ENCODE results near the gene EZR.

Gene EZR

DNA sequence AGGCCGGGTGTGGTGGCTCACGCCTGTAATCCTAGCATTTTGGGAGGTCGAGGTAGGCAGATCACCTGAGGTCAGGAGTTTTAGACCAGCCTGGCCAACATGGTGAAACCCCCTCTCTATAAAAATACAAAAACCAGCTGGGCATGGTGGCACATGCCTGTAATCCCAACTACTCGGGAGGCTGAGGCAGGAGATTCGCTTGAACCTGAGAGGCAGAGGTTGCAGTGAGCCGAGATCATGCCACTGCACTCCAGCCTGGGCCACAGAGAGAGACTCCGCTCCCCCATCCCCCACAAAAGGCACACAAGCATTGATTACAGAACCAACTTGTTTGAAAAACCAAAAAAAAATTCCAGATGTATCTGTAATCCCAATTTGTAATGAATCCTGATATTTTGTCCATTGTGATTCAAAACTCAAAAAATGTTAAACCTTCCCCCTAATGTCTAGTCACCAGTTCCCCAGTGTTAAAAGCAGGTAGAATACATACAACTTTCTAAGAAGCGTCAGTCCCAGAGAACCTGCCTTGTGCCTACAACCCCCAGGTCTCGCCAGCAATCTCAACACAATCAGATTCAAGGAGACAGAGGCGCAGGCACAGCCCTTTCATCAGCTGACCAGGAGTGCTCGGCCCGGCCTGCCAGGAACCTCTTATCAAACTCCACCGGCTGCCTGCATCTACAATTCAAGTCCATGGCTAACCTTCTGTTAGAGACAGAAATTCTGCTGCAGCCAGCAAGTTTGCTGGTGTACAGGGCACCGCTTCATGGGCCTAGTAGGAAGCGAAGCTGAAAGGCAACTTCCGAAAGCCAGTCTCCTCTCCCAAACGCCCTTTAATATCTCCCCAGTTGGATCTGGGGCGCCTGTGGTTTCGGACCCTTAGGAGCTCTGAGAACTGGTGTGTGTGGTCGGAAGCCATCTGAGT is 2.1 kb downstream of the EZR start:
- H3K9me3 ChIP-seq (ENCODE audit: control insufficient read depth, insufficient read depth, low read depth, low read length), result no peaks in the 10 kb centered on the region
- CTCF ChIA-PET, result interaction anchor here (1.4 kb wide), 1 partner anchor 53 kb away, joined by 3 read pairs; no protein-coding TSS in a partner anchor
- POLR2A ChIA-PET, result interaction anchor here (1.1 to 1.3 kb wide), 2 partner anchors 52 to 183 kb away, joined by 4 to 7 read pairs; partner anchors contain the start of gene RSPH3
- H3K4me3 ChIP-seq (ENCODE audit: low read depth, low read length), result peak overlapping the region; percentile 80
- H3K27ac ChIP-seq (ENCODE audit: extremely low read depth, low read depth, low read length), result peak overlapping the region; percentile 84; the same call in 1 of the 2 replicates
- peaks cover 3 to 47% of the 10 kb centered on the region in 2 experiments; a peak in 2 of 3 replicates for H3K36me3 ChIP-seq (ENCODE audit: control insufficient read depth in 2 of 2, insufficient read depth in 1 of 2, low read length in 2 of 2)
- H3K4me1 ChIP-seq (ENCODE audit: control insufficient read depth, insufficient read depth, low read length), result peaks cover 13% of the 10 kb centered on the region
- 0 out of 2 replicates have a peak, but pooled peaks have one; percentile 10 for TF ChIP-seq ZBTB8A (tag by site-specific recombination; IDR thresholded peaks at IDR 0.05)
- TF ChIP-seq ZNF138 (tag by site-specific recombination; IDR thresholded peaks at IDR 0.05; ENCODE audit: borderline replicate concordance), result no peak
- TF ChIP-seq ZNF223 (tag by site-specific recombination; IDR thresholded peaks at IDR 0.05), result 0 out of 2 replicates have a peak, but pooled peaks have one; percentile 31
- 0 out of 2 replicates have a peak, but pooled peaks have one; percentile 11 for TF ChIP-seq KLF9 (tag by site-specific recombination; IDR thresholded peaks at IDR 0.05; ENCODE audit: low read depth)
- 0 out of 2 replicates have a peak, but pooled peaks have one; percentile 14 for TF ChIP-seq ZBTB17 (tag by site-specific recombination; IDR thresholded peaks at IDR 0.05)

DNA sequence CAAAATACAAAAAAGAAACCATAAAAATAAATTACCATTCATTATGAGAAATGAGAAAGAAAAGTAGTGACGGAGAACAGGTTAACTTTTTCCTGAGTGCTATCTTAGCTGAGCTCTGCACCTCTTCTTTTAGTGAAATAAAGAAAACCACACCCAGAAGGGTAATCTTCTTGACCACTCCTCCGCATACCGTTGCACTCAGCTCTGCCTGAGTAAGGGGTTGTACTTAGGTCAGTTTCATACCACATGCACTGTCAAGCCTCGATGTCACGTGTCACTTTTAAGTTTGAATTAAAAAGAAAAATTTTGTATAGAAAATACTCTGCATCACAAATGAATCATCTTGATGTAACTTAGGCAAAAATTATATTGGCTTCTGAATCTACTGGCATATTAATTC is 2.8 kb downstream of the EZR start:
- Histone ChIP-seq H3K9me3 (ENCODE audit: control insufficient read depth, insufficient read depth, low read depth, low read length) (no peaks in the 10 kb centered on the region), H3K27ac (ENCODE audit: extremely low read depth, low read depth, low read length) (no peak overlapping the region), H3K4me3 (ENCODE audit: low read depth, low read length) (no peak overlapping the region; the same call in 1 of the 2 replicates), H3K36me3 (ENCODE audit: control insufficient read depth in 2 of 2, insufficient read depth in 1 of 2, low read length in 2 of 2) (peaks cover 3 to 49% of the 10 kb centered on the region in 2 experiments; a peak in 2 of 3 replicates), H3K4me1 (ENCODE audit: control insufficient read depth, insufficient read depth, low read length) (peaks cover 20% of the 10 kb centered on the region)
- ChIA-PET POLR2A (interaction anchor here (1.1 kb wide), 1 partner anchor 184 kb away, joined by 4 read pairs; the partner anchor contains the start of gene RSPH3), CTCF (interaction anchor here (1.4 kb wide), 1 partner anchor 53 kb away, joined by 3 read pairs; no protein-coding TSS in a partner anchor)
- TF ChIP-seq ZNF114 (tag by site-specific recombination; IDR thresholded peaks at IDR 0.05) (no peak), MYNN (tag by site-specific recombination; IDR thresholded peaks at IDR 0.05; ENCODE audit: borderline replicate concordance) (no peak), EGR2 (tag by site-specific recombination; IDR thresholded peaks at IDR 0.05; ENCODE audit: low read depth) (no peak), ZNF239 (tag by site-specific recombination; IDR thresholded peaks at IDR 0.05) (no peak), ZFP37 (tag by site-specific recombination; IDR thresholded peaks at IDR 0.05) (no peak)
- TF ChIP-seq, protein P1, sequence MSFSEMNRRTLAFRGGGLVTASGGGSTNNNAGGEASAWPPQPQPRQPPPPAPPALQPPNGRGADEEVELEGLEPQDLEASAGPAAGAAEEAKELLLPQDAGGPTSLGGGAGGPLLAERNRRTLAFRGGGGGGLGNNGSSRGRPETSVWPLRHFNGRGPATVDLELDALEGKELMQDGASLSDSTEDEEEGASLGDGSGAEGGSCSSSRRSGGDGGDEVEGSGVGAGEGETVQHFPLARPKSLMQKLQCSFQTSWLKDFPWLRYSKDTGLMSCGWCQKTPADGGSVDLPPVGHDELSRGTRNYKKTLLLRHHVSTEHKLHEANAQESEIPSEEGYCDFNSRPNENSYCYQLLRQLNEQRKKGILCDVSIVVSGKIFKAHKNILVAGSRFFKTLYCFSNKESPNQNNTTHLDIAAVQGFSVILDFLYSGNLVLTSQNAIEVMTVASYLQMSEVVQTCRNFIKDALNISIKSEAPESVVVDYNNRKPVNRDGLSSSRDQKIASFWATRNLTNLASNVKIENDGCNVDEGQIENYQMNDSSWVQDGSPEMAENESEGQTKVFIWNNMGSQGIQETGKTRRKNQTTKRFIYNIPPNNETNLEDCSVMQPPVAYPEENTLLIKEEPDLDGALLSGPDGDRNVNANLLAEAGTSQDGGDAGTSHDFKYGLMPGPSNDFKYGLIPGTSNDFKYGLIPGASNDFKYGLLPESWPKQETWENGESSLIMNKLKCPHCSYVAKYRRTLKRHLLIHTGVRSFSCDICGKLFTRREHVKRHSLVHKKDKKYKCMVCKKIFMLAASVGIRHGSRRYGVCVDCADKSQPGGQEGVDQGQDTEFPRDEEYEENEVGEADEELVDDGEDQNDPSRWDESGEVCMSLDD (tag by site-specific recombination; IDR thresholded peaks at IDR 0.05), result no peak
- TF ChIP-seq, protein P2, sequence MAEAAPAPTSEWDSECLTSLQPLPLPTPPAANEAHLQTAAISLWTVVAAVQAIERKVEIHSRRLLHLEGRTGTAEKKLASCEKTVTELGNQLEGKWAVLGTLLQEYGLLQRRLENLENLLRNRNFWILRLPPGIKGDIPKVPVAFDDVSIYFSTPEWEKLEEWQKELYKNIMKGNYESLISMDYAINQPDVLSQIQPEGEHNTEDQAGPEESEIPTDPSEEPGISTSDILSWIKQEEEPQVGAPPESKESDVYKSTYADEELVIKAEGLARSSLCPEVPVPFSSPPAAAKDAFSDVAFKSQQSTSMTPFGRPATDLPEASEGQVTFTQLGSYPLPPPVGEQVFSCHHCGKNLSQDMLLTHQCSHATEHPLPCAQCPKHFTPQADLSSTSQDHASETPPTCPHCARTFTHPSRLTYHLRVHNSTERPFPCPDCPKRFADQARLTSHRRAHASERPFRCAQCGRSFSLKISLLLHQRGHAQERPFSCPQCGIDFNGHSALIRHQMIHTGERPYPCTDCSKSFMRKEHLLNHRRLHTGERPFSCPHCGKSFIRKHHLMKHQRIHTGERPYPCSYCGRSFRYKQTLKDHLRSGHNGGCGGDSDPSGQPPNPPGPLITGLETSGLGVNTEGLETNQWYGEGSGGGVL (tag by site-specific recombination; IDR thresholded peaks at IDR 0.05), result no peak
- TF ChIP-seq, protein P3, sequence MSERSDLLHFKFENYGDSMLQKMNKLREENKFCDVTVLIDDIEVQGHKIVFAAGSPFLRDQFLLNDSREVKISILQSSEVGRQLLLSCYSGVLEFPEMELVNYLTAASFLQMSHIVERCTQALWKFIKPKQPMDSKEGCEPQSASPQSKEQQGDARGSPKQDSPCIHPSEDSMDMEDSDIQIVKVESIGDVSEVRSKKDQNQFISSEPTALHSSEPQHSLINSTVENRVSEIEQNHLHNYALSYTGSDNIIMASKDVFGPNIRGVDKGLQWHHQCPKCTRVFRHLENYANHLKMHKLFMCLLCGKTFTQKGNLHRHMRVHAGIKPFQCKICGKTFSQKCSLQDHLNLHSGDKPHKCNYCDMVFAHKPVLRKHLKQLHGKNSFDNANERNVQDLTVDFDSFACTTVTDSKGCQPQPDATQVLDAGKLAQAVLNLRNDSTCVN (tag by site-specific recombination; optimal IDR thresholded peaks at IDR 0.05), result no peak

Measured in HEK293 (cell line).